ENCODE measurements around the gene SGCG.
"Not testable (repeated sequence)": the region's sequence is repeated elsewhere in the genome, so short reads cannot be mapped to it uniquely, and the experiment has no call there.

SGCG gene

DNA sequence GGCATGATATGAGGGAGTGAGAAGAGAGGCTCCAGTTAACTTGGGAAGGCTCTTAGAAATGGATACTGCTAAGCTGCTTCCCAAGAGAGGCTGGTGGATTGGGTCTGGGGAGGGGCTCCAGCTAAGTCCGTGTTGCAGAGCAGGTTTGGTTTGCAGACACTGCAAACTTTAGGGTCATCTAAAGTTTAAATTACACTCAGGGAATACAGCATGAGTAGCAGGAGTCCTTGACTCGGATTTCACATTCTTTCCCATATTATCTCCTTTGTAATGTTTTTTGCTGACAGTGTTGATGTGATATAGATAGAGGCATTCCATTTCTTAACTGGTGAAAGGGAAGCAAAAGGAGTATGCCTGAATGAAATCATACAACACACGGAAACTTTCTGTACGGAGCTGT lies 31.9 kb downstream of the SGCG start:
- DNase-seq, result no peak

DNA sequence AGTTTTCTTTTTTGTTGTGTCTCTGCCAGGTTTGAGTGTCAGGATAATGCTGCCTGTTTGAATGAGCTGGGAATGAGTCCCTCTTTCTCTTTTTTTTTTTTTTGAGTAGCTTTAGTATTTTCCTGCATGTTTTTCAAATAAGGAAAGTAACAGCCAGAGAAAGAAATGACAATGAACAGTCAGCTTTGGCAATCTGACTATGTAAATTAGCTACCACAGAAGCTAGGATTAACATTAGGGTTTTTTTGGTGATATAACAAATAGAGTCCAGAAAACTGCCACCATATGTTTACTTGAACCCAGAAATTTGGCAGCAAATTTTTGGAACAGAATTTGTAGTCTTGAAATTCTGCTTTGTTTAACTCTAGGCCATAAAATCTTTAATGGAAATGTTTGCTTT lies 50.5 kb downstream of the SGCG start:
- no peak for DNase-seq

DNA sequence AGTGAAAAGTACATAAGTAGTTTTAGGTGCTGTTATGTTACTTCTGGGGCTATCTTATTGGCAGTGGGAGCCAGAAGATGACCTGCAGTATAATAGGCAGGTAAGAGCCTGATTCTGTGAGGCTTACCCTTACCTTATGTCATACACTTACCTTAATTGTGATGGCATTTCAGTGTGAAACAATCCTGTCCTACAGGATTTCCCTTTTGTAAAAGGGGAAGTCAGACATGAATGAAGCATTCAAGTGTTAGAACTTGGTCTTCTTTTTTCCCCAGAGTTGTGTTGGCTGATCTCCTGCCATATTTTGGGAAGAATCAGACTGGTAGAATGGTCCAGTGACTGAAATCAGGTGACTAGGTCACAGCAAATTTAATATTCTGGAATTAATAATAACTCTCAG lies 55.2 kb downstream of the SGCG start:
- no peak for DNase-seq

GRCh38 chr13:23243066-23243465 lies 62.3 kb downstream of the SGCG start:
- no peak for DNase-seq

GRCh38 chr13:23248410-23248809 lies 67.6 kb downstream of the SGCG start:
- not testable (repeated sequence) for DNase-seq

- DNase-seq, result no peak
Measured at GRCh38 chr13:23254506-23254905, 73.7 kb downstream of the SGCG start.

DNA sequence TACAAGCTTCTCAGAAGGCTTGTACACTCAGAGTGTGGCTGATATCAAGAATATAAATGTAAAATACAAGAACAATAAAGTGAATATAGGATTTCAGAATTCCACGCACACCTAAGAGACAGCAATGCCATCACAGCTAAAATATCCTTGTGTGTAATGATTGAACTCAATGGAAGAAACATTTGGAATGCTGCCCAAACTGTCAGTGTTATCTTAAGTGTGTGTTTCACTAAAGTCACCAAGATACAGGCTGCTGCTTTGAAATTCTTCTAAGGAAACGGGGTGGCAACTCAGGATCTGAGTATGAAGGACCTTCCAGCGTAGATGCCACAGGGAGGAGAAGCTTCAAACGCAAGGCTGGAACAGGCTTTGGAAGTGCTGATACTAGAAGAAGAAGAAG lies 86.8 kb downstream of the SGCG start:
- DNase-seq, result no peak

DNA sequence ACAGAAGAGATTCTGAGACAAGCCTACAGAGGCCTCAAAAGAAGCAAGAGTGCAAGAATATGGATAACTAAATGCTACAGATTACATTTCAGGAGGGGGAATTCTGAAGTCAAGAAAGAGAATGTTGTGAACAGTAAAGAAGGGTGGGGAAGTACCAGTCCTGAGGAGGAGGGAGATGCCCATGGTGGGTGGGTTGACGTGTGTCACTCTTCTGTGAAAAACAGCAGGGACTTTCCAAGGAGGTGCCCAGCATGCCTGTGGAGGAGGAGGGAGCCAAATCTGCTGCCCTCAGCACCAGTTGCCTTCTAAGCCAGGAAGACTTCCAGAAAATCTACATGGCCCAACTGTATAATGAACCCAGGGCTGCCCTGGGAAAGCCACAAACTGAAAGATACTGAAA lies 87.7 kb downstream of the SGCG start:
- no peak for DNase-seq

DNA sequence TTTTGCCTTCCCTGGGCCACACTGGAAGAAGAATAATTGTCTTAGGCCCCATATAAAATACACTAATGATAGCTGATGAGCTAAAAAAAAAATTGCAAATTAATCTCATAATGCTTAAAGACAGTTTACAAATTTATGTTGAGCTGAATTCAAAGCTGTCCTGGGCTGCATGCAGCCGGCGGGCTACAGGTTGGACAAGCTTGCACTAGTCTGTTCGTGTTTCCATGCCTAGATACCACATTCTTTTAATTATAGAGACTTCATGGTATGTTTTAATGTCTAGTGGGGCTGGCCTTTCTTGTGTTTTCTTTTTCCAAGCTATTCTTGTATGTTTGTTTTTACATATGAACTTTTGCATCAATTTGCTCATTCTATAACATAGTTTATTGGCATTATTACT lies 90.6 kb downstream of the SGCG start:
- no peak for DNase-seq

GRCh38 chr13:23273498-23273897 lies 92.7 kb downstream of the SGCG start:
- DNase-seq, result no peak

- no peak for DNase-seq
Measured at GRCh38 chr13:23279321-23279720, 98.5 kb downstream of the SGCG start.

DNA sequence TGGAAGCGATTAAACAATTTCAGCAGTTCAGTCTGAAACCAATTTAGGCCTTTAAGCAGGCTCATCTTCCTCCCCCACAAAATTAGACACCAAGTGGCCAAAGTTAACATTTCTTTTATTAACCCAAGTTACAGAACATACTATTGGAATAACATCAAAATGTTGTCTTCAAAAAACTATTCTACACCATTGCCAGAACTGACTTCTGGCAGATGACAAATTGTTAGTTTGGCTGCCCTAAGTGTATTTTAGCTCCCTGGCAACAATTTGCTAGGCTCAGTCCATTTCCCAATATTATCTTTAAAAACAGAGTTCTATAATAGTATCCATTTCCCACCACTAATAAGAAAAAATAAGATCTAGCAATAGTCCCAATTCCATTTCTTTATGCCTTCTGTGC lies 107.8 kb downstream of the SGCG start:
- DNase-seq, result no peak

DNA sequence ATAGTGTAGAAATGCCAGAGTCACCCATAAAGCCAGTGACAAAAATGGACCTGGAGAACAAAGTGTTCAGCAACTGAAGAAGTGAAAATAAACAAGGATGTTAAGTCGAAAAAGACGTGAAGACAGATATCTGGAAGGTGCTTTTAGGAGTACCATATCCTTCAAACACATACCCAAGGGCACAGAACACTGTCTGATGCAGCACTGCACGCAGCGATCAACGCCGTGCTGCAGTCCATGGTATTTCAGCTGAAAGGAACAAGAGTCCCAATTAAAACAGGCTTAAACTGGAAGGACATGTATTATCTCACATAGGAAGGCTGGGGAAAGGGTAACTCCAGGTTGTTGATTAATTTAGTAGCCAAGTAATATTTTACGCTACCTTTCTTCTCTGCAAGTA lies 108.2 kb downstream of the SGCG start:
- no peak for DNase-seq

DNA sequence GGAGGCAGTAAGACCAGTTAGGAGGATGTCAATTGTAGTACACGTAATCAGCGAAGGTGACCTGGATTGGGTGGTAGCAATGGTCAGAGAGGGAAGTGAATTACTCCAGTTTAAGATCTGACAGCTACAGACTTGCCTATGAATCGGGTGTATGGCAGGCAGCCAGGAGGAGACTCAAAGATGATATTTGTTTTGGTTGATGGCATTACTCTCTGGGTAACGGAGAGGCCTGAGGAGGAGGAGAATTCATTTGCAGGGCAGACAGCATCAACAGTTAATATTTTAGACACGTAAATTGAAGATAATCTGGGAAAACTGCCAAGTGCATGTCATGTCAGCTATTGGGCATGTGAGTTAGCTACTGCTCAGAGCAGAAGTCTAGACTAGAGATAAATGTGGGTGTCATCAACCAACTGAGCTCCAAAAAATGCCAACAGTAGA lies 109.2 kb downstream of the SGCG start:
- no peak for DNase-seq

DNA sequence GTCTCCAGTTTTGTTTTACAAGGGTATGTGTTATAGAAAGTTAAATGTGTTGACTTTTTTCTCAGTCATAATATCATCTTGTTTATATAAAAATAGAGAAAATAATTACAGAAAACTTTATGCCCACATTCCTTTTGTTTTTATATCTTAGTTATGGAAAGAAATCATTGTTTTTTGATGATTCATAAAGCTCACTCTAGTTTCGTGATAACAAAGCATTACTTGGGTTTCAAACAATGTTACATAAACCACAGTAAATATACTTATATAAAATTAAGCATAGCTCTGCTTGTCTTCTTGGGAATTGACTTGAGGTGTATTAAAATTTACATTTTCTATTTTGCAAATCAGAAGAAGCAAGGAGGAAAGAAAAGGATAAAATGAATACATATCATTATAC lies 111.8 kb downstream of the SGCG start:
- no peak for DNase-seq

- DNase-seq, result not testable (repeated sequence)
Measured at GRCh38 chr13:23314837-23315236, 134.1 kb downstream of the SGCG start.

DNA sequence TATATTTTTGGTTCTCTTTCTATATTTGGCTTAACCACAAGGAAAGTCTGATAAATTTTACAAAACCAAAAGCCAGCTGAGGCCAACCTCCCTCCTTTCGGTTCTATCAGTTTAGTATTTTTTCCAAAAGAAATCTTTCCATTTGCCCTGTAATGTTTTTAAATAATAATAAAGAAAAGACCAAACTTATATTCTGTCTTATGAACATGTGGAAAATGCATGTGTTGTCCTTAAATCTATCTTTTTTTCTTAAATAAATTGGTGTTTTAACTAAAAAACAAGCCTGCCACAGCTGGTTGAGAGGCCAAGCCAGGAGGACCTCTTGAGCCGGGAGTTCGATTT lies 139.1 kb downstream of the SGCG start:
- no peak for DNase-seq

DNA sequence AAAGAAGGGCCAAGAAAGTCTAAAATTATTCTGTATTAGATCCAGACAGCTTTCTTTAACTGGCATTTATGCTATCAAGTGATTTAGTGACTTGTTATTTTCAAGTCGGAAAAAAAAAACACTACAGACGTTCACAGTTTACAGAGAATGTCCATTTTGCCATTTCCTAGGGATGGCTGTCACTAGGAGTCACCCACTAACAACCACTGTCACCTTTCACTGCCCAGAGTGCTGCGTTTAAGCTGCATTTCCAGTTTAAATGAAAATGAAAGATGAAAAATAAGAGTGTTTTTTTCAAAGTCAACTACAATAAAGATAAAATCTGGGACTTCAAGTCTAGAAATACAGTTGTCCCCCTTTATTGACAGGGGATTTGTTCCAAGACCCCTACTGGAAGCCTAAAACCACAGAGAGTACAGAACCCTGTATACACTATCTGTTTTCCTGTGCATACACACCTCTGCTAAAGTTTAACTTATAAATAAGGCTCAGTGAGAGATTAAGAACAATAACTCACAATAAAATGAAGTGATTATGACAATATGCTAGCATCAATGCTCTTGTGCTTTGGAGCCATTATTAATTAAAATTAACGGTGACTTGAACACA lies 140.3 kb downstream of the SGCG start:
- DNase-seq, result no peak

DNA sequence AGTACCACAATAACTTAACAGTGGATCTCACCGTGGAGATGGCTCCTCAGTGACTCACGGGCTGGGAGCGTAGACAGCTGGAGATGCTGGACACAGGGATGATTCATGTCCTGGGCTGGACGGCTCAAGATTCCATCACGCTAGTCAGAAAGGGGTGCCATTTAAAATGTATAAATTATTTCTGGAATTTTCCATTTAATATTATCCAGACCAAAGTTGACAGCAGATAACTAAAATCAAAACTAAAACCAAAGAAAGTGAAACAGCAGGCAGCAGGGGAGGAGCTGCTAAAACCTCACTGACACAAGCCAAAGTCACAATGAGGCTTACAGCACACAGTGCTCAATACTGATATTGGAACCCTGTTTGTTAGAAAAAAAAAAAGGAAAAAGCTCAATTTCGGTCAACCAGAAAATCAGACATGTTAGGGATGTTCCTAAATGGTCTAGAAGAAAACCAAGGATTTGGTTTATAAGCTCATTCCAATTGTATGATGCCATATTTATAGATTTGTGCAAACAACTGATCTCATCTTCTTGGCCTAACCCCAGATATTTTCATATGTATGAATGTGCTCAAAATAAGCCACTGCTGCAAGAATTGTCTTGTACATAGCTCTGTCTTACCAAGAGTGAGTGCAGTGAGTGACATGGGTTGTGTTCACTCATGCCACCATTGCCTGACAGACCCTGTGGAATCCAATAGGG lies 140.9 kb downstream of the SGCG start:
- DNase-seq, result no peak

GRCh38 chr13:23322353-23323336 lies 141.9 kb downstream of the SGCG start:
- no peak for DNase-seq

DNA sequence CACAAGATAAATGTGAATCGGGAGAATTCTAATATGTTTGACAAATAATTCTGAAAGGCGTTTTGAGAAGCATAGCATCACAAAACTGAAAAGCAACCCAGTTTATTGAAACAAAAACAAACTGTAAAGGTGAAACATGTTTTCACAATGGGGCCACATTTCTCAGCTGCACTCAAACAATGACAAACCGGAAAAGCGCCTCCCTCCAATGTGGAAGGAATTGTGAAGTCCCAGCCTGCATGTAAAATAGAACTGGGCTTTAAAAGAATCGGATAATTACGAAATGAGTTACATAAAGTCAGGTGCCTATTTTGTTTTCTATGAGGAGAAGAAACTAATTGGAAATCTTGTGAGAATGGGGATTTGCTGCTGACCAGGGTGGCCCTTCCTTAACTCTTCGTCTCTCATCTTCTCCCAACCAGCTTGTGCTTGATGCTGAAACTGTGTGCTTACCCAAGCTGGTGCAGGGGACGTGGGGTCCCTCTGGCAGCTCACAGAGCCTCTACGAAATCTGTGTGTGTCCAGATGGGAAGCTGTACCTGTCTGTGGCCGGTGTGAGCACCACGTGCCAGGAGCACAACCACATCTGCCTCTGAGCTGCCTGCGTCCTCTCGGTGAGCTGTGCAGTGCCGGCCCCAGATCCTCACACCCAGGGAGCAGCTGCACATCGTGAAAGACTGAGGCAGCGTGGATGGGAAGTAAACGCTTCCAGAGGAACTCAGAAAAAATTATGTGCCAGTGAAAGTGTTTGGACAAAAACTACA lies 143.3 kb downstream of the SGCG start:
- no peak for DNase-seq

- no peak for DNase-seq
Measured at GRCh38 chr13:23325191-23325590, 144.4 kb downstream of the SGCG start.

DNA sequence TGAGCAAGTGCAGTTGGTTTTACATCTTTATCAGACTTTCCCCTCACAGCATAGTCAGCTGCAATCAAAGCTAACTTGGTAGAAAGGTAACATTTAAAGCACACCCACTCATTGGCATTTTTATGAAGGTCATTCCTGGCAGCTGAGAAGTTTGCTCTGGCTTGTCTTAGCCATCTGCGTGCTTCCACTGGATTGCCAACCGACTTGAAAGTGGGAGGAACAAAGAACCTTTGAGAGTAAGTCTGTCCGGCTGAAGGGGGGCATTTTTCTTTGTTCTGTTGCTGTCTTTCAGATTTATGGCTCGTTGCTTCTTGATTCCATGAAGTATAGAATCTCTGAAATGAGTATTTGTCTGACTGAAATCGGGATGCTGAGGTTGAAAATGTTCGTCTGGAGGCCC lies 149.6 kb downstream of the SGCG start:
- DNase-seq, result no peak
